Upper lobe of left lung (tissue), 4 donors: Measurements from ENCODE around the gene BNIP2.

Experiments
- CTCF ChIP-seq, 6 experiments: fragments of 450-650 bp in 4 of 6; fragments of 200-600 bp in 2 of 6; sonication (generic) in 2 of 6; IDR thresholded peaks; one replicate each; pipeline ENCODE4 v1.5.1; 2016 to 2019; ENCODE audit warnings: antibody characterized with exemption in 6 of 6
- POLR2A ChIP-seq, 4 donors: fragments of 450-650 bp; IDR thresholded peaks; one replicate each; pipeline ENCODE4 v1.5.1; 2016 to 2017; ENCODE audit warnings: antibody characterized with exemption in 4 of 4, mild to moderate bottlenecking in 2 of 4
- POLR2AphosphoS5 ChIP-seq, 2 donors: sonication (generic); formaldehyde crosslinking; IDR thresholded peaks; one replicate each; pipeline ENCODE4 v1.5.1; 2017; ENCODE audit warnings: antibody characterized with exemption in 2 of 2

DNA sequence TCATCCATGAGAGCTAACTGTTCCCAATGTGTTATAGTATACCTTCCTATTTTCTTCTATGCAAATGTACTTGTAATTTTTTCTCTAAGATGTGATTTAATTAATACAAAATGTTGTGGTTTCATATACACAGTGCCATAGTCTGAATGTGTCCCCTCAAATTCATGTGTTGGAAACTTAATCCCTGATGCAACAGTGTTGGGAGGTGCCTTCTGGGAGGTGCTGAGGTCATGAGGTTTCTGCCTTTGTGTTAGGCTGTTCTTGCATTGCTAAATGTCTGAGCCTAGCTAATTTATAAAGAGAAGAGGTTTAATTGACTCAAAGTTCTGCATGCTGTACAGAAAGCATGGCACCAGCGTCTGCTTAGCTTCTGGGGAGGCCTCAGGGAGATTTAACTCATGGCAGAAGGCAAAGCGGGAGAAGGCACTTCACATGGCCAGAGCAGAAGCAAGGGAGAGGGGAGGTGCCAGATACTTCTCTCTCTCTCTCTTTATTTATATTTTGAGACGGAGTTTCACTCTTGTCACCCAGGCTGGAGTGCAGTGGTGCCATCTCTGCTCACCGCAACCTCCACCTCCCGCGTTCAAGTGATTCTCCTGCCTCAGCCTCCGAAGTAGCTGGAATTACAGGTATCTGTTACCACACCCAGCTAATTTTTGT lies 34.7 kb upstream of the BNIP2 start:
- TF ChIP-seq POLR2A (IDR thresholded peaks at IDR 0.05) = no peak
- no peak for TF ChIP-seq CTCF (IDR thresholded peaks at IDR 0.05)
- no peak for TF ChIP-seq POLR2AphosphoS5 (IDR thresholded peaks at IDR 0.05)
